Hepatocyte (in vitro differentiated cells): Measurements from ENCODE around the gene EHMT2. TPM values are rescaled to one million over a fixed set of nuclear protein-coding genes. Genes with fewer than 3 reads are reported as not detected.
A peak's percentile ranks its signal among the peaks of the same experiment; 100 is the strongest.
"Not testable (repeated sequence)": the region's sequence is repeated elsewhere in the genome, so short reads cannot be mapped to it uniquely, and the experiment has no call there.

Source experiments
- DNase-seq: peaks from one replicate; pipeline ENCODE4 v3.0.0-alpha.2; 2016; ENCODE audit warnings: low spot score
- H2AFZ ChIP-seq: fragments of 200-600 bp; sonication (generic); 2 replicates; pipeline ENCODE4 v1.6.0; 2016; ENCODE audit warnings: antibody characterized with exemption, mild to moderate bottlenecking
- H3K27ac ChIP-seq: fragments of 200-600 bp; sonication (generic); 2 replicates; pipeline ENCODE4 v1.5.1; 2016; ENCODE audit warnings: mild to moderate bottlenecking
- H3K27me3 ChIP-seq: fragments of 200-600 bp; sonication (generic); 2 replicates; pipeline ENCODE4 v1.6.1; 2016
- H3K36me3 ChIP-seq: fragments of 200-600 bp; sonication (generic); replicated peaks from 2 replicates; pipeline ENCODE4 v1.5.1; 2016; ENCODE audit warnings: low read depth; ENCODE audit not compliant: insufficient read depth
- H3K4me1 ChIP-seq: fragments of 200-600 bp; sonication (generic); 2 replicates; pipeline ENCODE4 v1.5.1; 2016; ENCODE audit warnings: mild to moderate bottlenecking, moderate library complexity; ENCODE audit not compliant: insufficient read depth
- H3K4me2 ChIP-seq: fragments of 200-600 bp; sonication (generic); 2 replicates; pipeline ENCODE4 v1.6.0; 2016
- H3K4me3 ChIP-seq: fragments of 200-600 bp; sonication (generic); 2 replicates; pipeline ENCODE4 v1.5.1; 2016; ENCODE audit warnings: mild to moderate bottlenecking
- H3K79me2 ChIP-seq: fragments of 200-600 bp; sonication (generic); 2 replicates; pipeline ENCODE4 v1.6.0; 2017; ENCODE audit warnings: mild to moderate bottlenecking
- H3K9me2 ChIP-seq: fragments of 200-600 bp; sonication (generic); replicated peaks from 2 replicates; pipeline ENCODE4 v1.6.0; 2017; ENCODE audit warnings: mild to moderate bottlenecking; ENCODE audit not compliant: insufficient read depth
- H3K9me3 ChIP-seq: fragments of 200-600 bp; sonication (generic); 2 replicates; pipeline ENCODE4 v1.5.1; 2016; ENCODE audit warnings: low read depth, mild to moderate bottlenecking
- H4K20me1 ChIP-seq: fragments of 200-600 bp; sonication (generic); 2 replicates; pipeline ENCODE4 v1.6.0; 2016; ENCODE audit warnings: mild to moderate bottlenecking; ENCODE audit not compliant: insufficient read depth, poor library complexity, severe bottlenecking
- EZH2 ChIP-seq: fragments of 200-600 bp; sonication (generic); IDR thresholded peaks from 2 replicates; pipeline ENCODE4 v1.6.1; 2016; ENCODE audit warnings: antibody characterized with exemption, mild to moderate bottlenecking, borderline replicate concordance
- EZH2phosphoT487 ChIP-seq: fragments of 200-600 bp; sonication (generic); IDR thresholded peaks from one replicate; pipeline ENCODE4 v1.6.1; 2018; ENCODE audit warnings: antibody characterized with exemption, mild to moderate bottlenecking, low read depth, moderate library complexity; ENCODE audit not compliant: unreplicated experiment, severe bottlenecking
- WGBS: methylation state at CpG from one replicate; pipeline ENCODE4 v1.1.6; 2016; ENCODE audit warnings: low lambda C conversion rate; ENCODE audit errors: missing lambda C conversion rate; 5-methylcytosine and 5-hydroxymethylcytosine counted together
- polyA plus RNA-seq: library from polyadenylated mRNA; unstranded; fragments of >200 nt; fragmentation: Nextera tagmentation; extraction: Ambion mirVana; gene quantifications from 2 replicates; pipeline ENCODE4 v1.2.1, GENCODE V29; 2016
- total RNA-seq: library from RNA; depleted of rRNA; stranded (reverse); fragments of >200 nt; gene quantifications from 2 replicates; pipeline ENCODE4 v1.2.3, GENCODE V29; 2014
- TF ChIP-seq, protein P1 (sequence below): fragments of 200-600 bp; sonication (generic); IDR thresholded peaks from 2 replicates; pipeline ENCODE4 v1.5.1; 2016; ENCODE audit warnings: antibody characterized with exemption, mild to moderate bottlenecking; ENCODE audit not compliant: poor library complexity

EHMT2 gene
- total and polyA plus RNA-seq, 2 experiments from 2014 or later, result 40.0 to 41.9 TPM

DNA sequence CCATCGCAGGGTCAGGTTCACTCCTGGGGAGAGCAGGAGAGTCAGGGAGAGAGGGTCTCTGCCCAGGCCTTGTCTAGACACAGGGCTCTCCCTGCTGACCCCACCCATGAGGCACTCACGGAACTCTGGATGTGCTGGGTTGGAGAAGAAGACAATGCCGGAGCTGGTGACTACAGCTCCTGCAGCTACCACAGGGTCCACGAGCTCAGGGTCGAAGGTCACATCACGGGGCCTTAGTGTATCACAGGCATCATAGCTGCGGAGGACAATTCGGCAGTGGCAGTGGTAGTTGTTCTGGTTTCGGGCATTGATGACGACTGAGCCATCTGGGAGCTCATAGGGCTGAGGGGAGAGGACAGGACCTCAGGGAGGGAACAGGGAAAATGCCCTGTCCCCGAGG is 37.6 kb downstream of the EHMT2 start:
- DNase-seq, result peak; percentile 6
- no peaks in the 10 kb centered on the region for H3K27me3 ChIP-seq
- H3K4me3 ChIP-seq, result no peak overlapping the region
- peaks cover 5% of the 10 kb centered on the region for H3K4me1 ChIP-seq
- no peak overlapping the region for H2AFZ ChIP-seq
- no peak overlapping the region for H3K27ac ChIP-seq
- H3K9me3 ChIP-seq, result no peaks in the 10 kb centered on the region
- no peaks in the 10 kb centered on the region for H3K36me3 ChIP-seq
- peaks cover 2% of the 10 kb centered on the region for H4K20me1 ChIP-seq
- peaks cover 19% of the 10 kb centered on the region for H3K79me2 ChIP-seq
- 83% methylated on average over 10 of the region's 11 CpGs for WGBS
- TF ChIP-seq EZH2 (no peak), EZH2phosphoT487 (no peak)
- TF ChIP-seq, protein P1, sequence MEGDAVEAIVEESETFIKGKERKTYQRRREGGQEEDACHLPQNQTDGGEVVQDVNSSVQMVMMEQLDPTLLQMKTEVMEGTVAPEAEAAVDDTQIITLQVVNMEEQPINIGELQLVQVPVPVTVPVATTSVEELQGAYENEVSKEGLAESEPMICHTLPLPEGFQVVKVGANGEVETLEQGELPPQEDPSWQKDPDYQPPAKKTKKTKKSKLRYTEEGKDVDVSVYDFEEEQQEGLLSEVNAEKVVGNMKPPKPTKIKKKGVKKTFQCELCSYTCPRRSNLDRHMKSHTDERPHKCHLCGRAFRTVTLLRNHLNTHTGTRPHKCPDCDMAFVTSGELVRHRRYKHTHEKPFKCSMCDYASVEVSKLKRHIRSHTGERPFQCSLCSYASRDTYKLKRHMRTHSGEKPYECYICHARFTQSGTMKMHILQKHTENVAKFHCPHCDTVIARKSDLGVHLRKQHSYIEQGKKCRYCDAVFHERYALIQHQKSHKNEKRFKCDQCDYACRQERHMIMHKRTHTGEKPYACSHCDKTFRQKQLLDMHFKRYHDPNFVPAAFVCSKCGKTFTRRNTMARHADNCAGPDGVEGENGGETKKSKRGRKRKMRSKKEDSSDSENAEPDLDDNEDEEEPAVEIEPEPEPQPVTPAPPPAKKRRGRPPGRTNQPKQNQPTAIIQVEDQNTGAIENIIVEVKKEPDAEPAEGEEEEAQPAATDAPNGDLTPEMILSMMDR, result no peak
- H3K4me2 ChIP-seq, result peak overlapping the region; percentile 86
- no peaks in the 10 kb centered on the region for H3K9me2 ChIP-seq

DNA sequence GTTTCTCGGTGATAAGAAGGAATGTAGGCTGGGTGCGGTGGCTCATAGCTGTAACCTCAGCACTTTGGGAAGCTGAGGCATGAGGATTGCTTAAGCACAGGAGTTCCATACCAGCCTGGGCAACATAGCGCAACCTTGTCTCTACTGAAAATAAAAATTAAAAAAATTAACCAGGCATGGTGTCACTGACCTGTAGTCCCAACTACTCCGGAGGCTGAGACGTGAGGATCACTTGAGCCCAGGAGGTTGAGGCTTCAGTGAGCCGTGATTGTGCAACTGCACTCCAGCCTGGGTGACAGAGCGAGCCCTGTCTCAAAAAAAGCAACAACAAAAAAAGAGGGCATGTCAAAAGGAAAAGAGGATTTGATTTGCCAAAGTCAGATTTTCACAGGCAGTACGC is 38.8 kb downstream of the EHMT2 start:
- H3K9me2 ChIP-seq, result no peaks in the 10 kb centered on the region
- H3K36me3 ChIP-seq, result no peaks in the 10 kb centered on the region

DNA sequence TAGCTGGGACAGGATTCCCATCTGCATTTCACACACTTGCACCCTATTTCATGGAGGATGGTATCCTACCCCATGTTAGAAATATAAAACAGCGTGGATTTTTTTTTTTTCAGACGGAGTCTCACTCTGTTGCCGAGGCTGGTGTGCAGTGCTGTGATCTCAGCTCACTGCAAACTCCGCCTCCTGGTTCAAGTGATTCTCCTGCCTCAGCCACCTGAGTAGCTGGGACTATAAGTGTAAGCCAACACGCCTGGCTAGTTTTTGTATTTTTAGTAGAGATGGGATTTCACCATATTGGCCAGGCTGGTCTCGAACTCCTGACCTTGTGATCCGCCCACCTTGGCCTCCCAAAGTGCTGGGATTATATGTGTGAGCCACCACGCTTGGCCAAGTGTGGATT is 39.7 kb downstream of the EHMT2 start:
- not testable (repeated sequence) for H2AFZ ChIP-seq, H3K4me3 ChIP-seq, H3K36me3 ChIP-seq, DNase-seq, H3K27me3 ChIP-seq, H3K4me1 ChIP-seq, H3K4me2 ChIP-seq, H3K27ac ChIP-seq, H4K20me1 ChIP-seq, H3K9me3 ChIP-seq, H3K9me2 ChIP-seq
- H3K79me2 ChIP-seq, result peaks cover 19% of the 10 kb centered on the region
- WGBS, result 96% methylated on average over 8 of the region's 8 CpGs

More for the DNA sequence above, 38.8 kb downstream of the EHMT2 start:
- H3K9me3 ChIP-seq, result no peaks in the 10 kb centered on the region
- no peaks in the 10 kb centered on the region for H3K27me3 ChIP-seq
- no peak overlapping the region for H3K4me3 ChIP-seq
- no peak overlapping the region for H2AFZ ChIP-seq
- H3K27ac ChIP-seq, result no peak overlapping the region
- TF ChIP-seq EZH2phosphoT487, result no peak
- no peak for TF ChIP-seq EZH2
- TF ChIP-seq, protein P1, result no peak
- 96% methylated on average over 8 of the region's 8 CpGs for WGBS
- no peaks in the 10 kb centered on the region for H3K4me1 ChIP-seq
- peaks cover 19% of the 10 kb centered on the region for H3K79me2 ChIP-seq
- peaks cover 2% of the 10 kb centered on the region for H4K20me1 ChIP-seq
- DNase-seq, result peak; percentile 2
- H3K4me2 ChIP-seq, result no peak overlapping the region

DNA sequence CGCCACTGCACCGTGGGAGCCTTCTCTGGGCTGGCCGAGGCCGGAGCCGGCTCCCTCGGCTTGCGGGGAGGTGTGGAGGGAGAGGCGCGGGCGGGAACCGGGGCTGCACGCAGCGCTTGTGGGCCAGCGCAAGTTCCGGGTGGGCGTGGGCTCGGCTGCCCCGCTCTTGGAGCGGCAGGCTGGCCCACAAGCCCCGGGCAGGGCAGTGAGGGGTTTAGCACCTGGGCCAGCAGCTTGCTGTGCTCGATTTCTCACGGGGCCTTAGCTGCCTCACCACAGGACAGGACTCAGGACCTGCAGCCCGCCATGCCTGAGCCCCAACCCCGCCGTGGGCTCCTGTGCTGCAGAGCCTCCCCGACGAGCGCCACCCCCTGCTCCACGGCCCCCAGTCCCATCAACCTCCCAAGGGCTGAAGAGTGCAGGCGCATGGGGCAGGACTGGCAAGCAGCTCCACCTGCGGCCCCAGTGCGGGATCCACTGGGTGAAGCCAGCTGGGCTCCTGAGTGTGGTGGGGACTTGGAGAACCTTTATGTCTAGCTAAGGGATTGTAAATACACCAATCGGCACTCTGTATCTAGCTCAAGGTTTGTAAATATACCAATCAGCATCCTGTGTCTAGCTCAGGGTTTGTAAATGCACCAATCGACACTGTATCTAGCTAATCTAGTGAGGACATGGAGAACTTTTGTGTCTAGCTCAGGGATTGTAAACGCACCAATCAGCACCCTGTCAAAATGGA is 45.3 kb downstream of the EHMT2 start:
- not testable (repeated sequence) for H2AFZ ChIP-seq, H3K4me3 ChIP-seq, H3K9me2 ChIP-seq, DNase-seq, H3K9me3 ChIP-seq, H4K20me1 ChIP-seq, H3K27me3 ChIP-seq, H3K4me1 ChIP-seq, H3K79me2 ChIP-seq, H3K36me3 ChIP-seq
- 74% methylated on average over 22 of the region's 35 CpGs for WGBS
- H3K27ac ChIP-seq, result peak overlapping the region; percentile 96
- H3K4me2 ChIP-seq, result peak overlapping the region; percentile 35
